GM19043 (cell line): Measurements from ENCODE around the gene RBBP8.
"Not testable (repeated sequence)": the region's sequence is repeated elsewhere in the genome, so short reads cannot be mapped to it uniquely, and the experiment has no call there.

Experiments used
- ATAC-seq: cut with Tn5 transposase; IDR thresholded peaks from one replicate; pipeline ENCODE4 v1.9.1; 2021; ENCODE audit warnings: low read depth; ENCODE audit not compliant: unreplicated experiment

Gene RBBP8

GRCh38 chr18:22933206-22933965 is at the start of gene RBBP8:
TSS of gene RBBP8 (plus strand) at chr18:22933328. CDS start at chr18:22936852, 3,524 bp downstream.
- ATAC-seq, result peak; percentile 70

GRCh38 chr18:22883827-22884226 is 49.3 kb upstream of the RBBP8 start:
- ATAC-seq, result no peak

GRCh38 chr18:22885694-22886093 is 47.4 kb upstream of the RBBP8 start:
- not testable (repeated sequence) for ATAC-seq

- ATAC-seq, result no peak
Observed at GRCh38 chr18:22899421-22899820, 33.7 kb upstream of the RBBP8 start.

GRCh38 chr18:22900558-22901238 is 32.4 kb upstream of the RBBP8 start:
- ATAC-seq, result no peak

GRCh38 chr18:22902093-22902492 is 31.0 kb upstream of the RBBP8 start:
- ATAC-seq, result no peak

- not testable (repeated sequence) for ATAC-seq
Observed at GRCh38 chr18:22903248-22903647, 29.9 kb upstream of the RBBP8 start.

- ATAC-seq, result no peak
Observed at GRCh38 chr18:22912149-22912548, 21.0 kb upstream of the RBBP8 start.

GRCh38 chr18:22912835-22913234 is 20.3 kb upstream of the RBBP8 start:
- no peak for ATAC-seq

GRCh38 chr18:22913861-22914260 is 19.3 kb upstream of the RBBP8 start:
- no peak for ATAC-seq

- no peak for ATAC-seq
Observed at GRCh38 chr18:22914633-22915032, 18.5 kb upstream of the RBBP8 start.

- no peak for ATAC-seq
Observed at GRCh38 chr18:22915337-22915736, 17.8 kb upstream of the RBBP8 start.

GRCh38 chr18:22921772-22922171 is 11.4 kb upstream of the RBBP8 start:
- ATAC-seq, result no peak

- ATAC-seq, result no peak
Observed at GRCh38 chr18:22924589-22924988, 8.5 kb upstream of the RBBP8 start.

- no peak for ATAC-seq
Observed at GRCh38 chr18:22926454-22926853, 6.7 kb upstream of the RBBP8 start.

GRCh38 chr18:22928339-22928738 is 4.8 kb upstream of the RBBP8 start:
- no peak for ATAC-seq

- peak; percentile 37 for ATAC-seq
Observed at GRCh38 chr18:22930089-22930713, 2.9 kb upstream of the RBBP8 start.

GRCh38 chr18:22932885-22933205 is 283 bp upstream of the RBBP8 start:
- ATAC-seq, result peak; percentile 33

GRCh38 chr18:22933966-22934423 is 867 bp downstream of the RBBP8 start:
- peak; percentile 11 for ATAC-seq

GRCh38 chr18:22934789-22935188 is 1.7 kb downstream of the RBBP8 start:
- no peak for ATAC-seq

GRCh38 chr18:22935431-22935830 is 2.3 kb downstream of the RBBP8 start:
- no peak for ATAC-seq

- no peak for ATAC-seq
Observed at GRCh38 chr18:22936515-22936914, 3.4 kb downstream of the RBBP8 start.
